ENCODE measurements around the gene FXYD2. TPM values are rescaled to one million over a fixed set of nuclear protein-coding genes. Genes with fewer than 3 reads are reported as not detected.
A peak's percentile ranks its signal among the peaks of the same experiment; 100 is the strongest.

Gene FXYD2
- total and polyA plus RNA-seq, 12 donors: 0.40 to 6.0 (median 1.8) TPM

DNA sequence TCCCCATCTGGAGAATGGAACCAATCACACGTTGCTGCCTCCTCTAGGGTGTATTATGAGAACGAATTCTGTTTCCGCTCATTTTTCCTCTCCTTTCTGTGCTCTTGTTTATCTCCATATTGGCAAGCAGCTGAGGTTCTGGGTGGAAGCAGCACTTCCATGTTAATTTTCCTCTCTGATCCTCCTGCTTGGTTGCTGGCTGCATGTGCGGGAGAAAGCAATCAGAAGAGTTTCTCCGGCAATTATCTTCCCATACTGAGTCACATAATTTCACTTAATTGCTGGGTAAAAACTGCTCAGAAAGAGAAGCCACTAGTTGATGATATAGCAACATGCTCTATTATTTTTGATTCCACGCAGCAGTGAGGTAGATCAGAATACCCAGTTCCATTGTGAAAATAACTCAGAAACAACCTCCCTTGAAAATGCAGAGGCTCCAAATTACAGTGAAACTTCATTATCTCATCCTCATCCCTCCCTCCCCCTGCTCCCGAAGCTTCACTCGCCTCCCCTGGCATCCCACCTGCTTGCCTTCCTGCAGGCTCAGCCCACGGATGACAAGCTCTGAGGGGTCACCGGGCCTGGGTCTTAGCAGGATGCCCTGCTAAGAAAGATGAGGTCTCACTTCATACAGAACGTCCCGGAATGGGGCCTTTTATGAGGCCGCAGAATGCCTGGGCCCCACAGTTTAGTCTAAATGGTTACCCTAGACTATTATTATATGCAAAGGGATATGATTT, 31.5 kb upstream of the FXYD2 start:
- ATAC-seq: no peak
- Histone ChIP-seq H3K36me3 (peaks cover 0 to 5% (median 0%) of the 10 kb centered on the region in 9 donors), H3K27me3 (no peaks in the 10 kb centered on the region), H3K27ac (peak overlapping the region in 4 of 10 donors; percentile 14 to 62 (median 28)), H3K4me3 (no peak overlapping the region), H3K4me1 (peaks cover 4 to 80% (median 37%) of the 10 kb centered on the region in 9 donors), H3K9me3 (peaks cover 0 to 24% (median 16%) of the 10 kb centered on the region in 11 donors)
- intact Hi-C loops (cut with DNase I): no loop called here
- TF ChIP-seq, protein P1, sequence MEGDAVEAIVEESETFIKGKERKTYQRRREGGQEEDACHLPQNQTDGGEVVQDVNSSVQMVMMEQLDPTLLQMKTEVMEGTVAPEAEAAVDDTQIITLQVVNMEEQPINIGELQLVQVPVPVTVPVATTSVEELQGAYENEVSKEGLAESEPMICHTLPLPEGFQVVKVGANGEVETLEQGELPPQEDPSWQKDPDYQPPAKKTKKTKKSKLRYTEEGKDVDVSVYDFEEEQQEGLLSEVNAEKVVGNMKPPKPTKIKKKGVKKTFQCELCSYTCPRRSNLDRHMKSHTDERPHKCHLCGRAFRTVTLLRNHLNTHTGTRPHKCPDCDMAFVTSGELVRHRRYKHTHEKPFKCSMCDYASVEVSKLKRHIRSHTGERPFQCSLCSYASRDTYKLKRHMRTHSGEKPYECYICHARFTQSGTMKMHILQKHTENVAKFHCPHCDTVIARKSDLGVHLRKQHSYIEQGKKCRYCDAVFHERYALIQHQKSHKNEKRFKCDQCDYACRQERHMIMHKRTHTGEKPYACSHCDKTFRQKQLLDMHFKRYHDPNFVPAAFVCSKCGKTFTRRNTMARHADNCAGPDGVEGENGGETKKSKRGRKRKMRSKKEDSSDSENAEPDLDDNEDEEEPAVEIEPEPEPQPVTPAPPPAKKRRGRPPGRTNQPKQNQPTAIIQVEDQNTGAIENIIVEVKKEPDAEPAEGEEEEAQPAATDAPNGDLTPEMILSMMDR (IDR thresholded peaks at IDR 0.05): no peak
- WGBS, 2 donors: 68 to 73% methylated on average over 13 of the region's 13 CpGs
- no peak for DNase-seq

DNA sequence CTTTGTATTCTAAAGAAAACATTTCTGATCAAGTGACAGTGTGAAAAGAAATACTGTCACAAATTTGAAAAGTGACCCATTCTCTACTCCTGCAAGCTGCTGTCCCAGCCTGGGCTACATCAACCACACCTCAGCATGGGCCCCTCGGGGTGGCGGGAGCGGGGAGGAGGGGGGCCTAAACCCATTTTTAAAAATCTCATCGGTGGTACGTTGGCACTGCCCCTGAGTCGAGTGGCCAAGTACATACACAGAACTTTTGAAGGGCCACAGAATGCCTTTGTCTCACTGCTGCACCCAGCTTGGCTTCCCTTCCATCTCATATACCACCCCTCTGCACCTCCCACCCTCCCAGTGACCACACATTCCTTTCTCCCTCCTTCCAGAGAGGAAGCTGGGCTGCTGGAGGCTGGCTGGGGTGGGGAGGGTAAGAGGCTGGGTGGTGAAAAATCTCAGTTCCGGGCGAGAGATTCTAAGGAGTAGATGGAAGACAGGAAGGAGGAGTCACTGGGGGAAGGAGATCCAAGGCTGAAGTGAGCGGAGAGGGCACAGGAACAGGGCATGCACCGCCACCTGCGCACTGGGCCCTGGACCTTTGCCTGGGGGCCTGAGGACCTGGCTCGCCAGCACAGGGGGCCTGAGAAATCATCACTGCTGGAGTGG, 30.8 kb upstream of the FXYD2 start:
- TF ChIP-seq, protein P1 (IDR thresholded peaks at IDR 0.05): no peak
- Histone ChIP-seq H3K27ac (peak overlapping the region in 3 of 10 donors; percentile 19 to 62 (median 37)), H3K9me3 (peaks cover 0 to 24% (median 16%) of the 10 kb centered on the region in 11 donors), H3K4me3 (no peak overlapping the region), H3K4me1 (peaks cover 0 to 80% (median 33%) of the 10 kb centered on the region in 9 donors), H3K36me3 (peaks cover 0 to 5% (median 0%) of the 10 kb centered on the region in 9 donors), H3K27me3 (no peaks in the 10 kb centered on the region)
- intact Hi-C loops (cut with DNase I): no loop called here
- 59 to 61% methylated on average over 12 of the region's 12 CpGs for WGBS, 2 donors
- ATAC-seq: no peak
- no peak for DNase-seq

DNA sequence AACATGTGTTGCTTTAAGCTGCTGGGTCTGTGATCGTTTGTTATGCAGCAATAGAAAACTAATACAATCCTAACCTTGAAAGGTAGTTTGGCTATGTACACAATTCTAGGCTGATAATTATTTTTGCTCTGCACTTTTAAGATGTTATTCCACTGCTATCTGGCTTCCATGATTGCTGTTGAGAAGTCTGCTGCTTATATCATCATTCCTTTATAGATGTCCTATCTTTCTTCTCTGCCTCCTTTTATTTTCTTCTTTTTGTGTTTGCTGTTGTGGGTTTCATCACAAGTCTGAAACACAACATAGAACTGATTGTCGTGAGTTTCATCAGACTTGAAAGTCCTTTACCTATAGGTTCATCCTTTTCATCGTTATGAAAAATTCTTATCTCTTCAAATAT, 27.8 kb upstream of the FXYD2 start:
- TF ChIP-seq, protein P1 (IDR thresholded peaks at IDR 0.05): no peak
- peaks cover 0 to 5% (median 0%) of the 10 kb centered on the region in 9 donors for H3K36me3 ChIP-seq
- H3K27me3 ChIP-seq: no peaks in the 10 kb centered on the region
- WGBS, 2 donors: 71 to 77% methylated on average over 3 of the region's 3 CpGs
- ATAC-seq (no peak), DNase-seq (no peak)
- peaks cover 0 to 31% (median 16%) of the 10 kb centered on the region in 11 donors for H3K9me3 ChIP-seq
- H3K4me3 ChIP-seq: no peak overlapping the region
- H3K4me1 ChIP-seq: peaks cover 0 to 56% (median 15%) of the 10 kb centered on the region in 9 donors
- H3K27ac ChIP-seq: peak overlapping the region in 3 of 10 donors; percentile 36 to 60 (median 48)
- intact Hi-C loops (cut with DNase I): no loop called here

DNA sequence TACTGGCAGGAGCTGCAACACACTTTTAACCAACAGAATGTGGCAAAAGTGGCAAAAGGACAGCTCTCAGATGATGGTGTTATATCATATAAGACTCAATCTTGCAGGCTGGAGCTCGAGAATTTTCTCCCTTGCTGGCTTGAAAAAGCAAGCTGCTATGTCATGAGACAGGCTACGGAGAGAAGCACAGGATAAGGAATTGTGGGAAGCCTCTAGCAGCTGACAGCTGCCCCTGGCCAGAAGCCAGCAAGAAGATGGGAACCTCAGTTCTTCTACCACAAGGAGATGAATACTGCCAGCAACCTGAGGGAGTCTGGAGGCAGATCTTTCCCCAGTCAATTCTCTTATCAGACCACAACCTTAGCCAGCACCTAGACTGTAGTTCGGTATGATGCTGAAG, 27.3 kb upstream of the FXYD2 start:
- H3K36me3 ChIP-seq: peaks cover 0 to 5% (median 0%) of the 10 kb centered on the region in 9 donors
- DNase-seq (peak in 1 of 2 donors; percentile 70), ATAC-seq (peak in 7 of 8 donors; percentile 50 to 78 (median 58))
- peaks cover 0 to 52% (median 15%) of the 10 kb centered on the region in 9 donors for H3K4me1 ChIP-seq
- H3K4me3 ChIP-seq: no peak overlapping the region
- no peaks in the 10 kb centered on the region for H3K27me3 ChIP-seq
- WGBS, 2 donors: 30 to 41% methylated on average over 3 of the region's 3 CpGs
- TF ChIP-seq, protein P1 (IDR thresholded peaks at IDR 0.05): no peak
- intact Hi-C loops (cut with DNase I): no loop called here
- peak overlapping the region in 5 of 10 donors; percentile 4 to 60 (median 36) for H3K27ac ChIP-seq
- H3K9me3 ChIP-seq: peaks cover 0 to 31% (median 16%) of the 10 kb centered on the region in 11 donors
